ENCODE measurements around the gene OR4E2. TPM values are rescaled to one million over a fixed set of nuclear protein-coding genes. Genes with fewer than 3 reads are reported as not detected.

OR4E2 gene
- total RNA-seq, 4 donors from 2014 or later: not detected

DNA sequence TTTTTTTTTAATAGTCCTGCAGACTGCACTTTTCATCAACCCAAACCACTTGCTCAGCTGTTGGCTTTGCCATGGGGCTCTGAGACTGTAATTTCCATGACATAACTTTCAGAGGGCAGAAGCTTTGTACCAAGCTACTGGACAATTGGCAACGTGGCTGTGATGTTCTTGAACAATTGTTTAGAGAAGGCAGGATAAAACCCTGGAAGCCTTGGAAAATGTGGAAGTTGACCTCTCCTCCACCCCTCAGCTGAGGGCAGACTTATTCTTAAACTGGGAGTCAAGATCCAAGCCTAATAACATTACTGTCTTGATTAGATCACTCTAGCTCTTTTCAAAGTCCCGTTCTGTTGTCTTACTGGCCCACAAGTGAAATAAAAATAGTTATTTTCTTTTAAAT, 17.7 kb downstream of the OR4E2 start:
- TF ChIP-seq, protein P1, sequence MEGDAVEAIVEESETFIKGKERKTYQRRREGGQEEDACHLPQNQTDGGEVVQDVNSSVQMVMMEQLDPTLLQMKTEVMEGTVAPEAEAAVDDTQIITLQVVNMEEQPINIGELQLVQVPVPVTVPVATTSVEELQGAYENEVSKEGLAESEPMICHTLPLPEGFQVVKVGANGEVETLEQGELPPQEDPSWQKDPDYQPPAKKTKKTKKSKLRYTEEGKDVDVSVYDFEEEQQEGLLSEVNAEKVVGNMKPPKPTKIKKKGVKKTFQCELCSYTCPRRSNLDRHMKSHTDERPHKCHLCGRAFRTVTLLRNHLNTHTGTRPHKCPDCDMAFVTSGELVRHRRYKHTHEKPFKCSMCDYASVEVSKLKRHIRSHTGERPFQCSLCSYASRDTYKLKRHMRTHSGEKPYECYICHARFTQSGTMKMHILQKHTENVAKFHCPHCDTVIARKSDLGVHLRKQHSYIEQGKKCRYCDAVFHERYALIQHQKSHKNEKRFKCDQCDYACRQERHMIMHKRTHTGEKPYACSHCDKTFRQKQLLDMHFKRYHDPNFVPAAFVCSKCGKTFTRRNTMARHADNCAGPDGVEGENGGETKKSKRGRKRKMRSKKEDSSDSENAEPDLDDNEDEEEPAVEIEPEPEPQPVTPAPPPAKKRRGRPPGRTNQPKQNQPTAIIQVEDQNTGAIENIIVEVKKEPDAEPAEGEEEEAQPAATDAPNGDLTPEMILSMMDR (IDR thresholded peaks at IDR 0.05): no peak
- Histone ChIP-seq H3K4me1 (no peaks in the 10 kb centered on the region), H3K9me3 (no peaks in the 10 kb centered on the region), H3K27me3 (no peaks in the 10 kb centered on the region), H3K27ac (no peak overlapping the region), H3K4me3 (replicated peaks in 1 of 3) (no peak overlapping the region), H3K36me3 (no peaks in the 10 kb centered on the region)
- WGBS, 2 donors: 33 to 56% methylated on average over 2 of the region's 2 CpGs
- no peak for DNase-seq
- intact Hi-C loops (cut with DNase I): no loop called here

DNA sequence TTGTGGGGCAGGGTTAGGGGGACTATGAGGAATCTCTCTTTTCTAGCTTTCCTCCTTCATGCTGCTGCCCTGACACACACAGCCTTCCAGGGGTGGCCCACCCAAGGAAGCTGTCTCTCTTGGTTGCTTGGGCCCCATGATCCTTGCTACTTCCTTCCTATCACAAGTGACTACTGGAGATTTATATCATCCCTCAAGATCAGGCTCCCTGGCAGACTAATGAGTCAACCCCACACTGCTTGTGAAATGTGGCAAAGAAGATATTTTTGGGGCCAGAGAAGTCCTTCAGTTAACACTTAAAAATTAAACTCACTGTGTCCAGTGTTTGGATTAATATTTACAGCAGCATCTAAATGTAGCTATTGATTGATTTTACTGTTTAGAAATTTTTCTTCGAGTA, 18.5 kb downstream of the OR4E2 start:
- Histone ChIP-seq H3K9me3 (no peaks in the 10 kb centered on the region), H3K4me1 (no peaks in the 10 kb centered on the region), H3K4me3 (replicated peaks in 1 of 3) (no peak overlapping the region), H3K36me3 (no peaks in the 10 kb centered on the region), H3K27me3 (no peaks in the 10 kb centered on the region), H3K27ac (no peak overlapping the region)
- intact Hi-C loops (cut with DNase I): no loop called here
- no peak for TF ChIP-seq POLR2A (IDR thresholded peaks at IDR 0.05)
- TF ChIP-seq, protein P1 (IDR thresholded peaks at IDR 0.05): no peak
- no peak for DNase-seq
- 88 to 94% methylated on average over 1 of the region's 1 CpG for WGBS, 2 donors

DNA sequence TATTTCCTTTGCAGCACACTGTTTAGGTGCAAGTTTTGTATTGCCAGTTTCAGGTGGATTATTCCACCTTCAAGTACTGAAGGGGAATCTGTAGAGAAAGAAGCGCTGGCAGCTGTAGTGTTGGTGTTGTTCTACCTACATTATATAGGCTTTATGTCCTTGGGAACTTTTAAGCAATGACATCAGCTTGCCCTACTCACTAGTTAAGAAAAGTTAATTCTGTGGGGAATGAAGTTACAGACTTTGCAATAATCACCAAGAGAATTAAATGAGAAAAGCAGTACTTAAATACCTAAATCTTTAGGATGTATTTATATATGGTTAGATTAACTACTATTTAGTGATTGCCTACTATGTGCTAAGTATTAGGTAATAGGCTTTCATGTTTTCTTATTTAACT, 20.1 kb downstream of the OR4E2 start, which contains the start of gene OR4E1:
OR4E1 (minus strand) TSS at position 101 of the 400 bp plus-strand sequence. CDS start 2,883 bp downstream, outside the sequence.
- 86 to 87% methylated on average over 1 of the region's 1 CpG for WGBS, 2 donors

DNA sequence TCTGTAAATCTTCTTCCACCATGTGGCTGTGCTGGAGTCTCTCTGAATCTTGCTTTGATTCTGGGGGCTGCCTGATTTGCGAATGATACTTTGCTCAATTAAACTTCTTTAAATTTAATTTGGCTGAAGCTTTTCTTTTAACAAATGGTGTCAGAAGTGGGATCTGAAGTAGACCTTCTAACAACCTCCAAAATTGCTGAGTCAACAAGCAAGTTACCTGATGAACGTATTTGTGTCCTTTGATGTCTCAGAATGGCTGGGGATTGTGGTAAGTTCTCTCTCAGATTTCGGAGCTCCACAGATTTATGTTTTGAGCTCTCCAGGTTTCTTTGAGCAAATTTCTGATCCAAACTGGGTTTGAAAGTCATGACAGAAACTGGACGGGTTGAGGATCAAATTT, 21.9 kb downstream of the OR4E2 start:
- no peaks in the 10 kb centered on the region for H3K4me1 ChIP-seq
- intact Hi-C loops (cut with DNase I): no loop called here

More for the DNA sequence above, 20.1 kb downstream of the OR4E2 start, which contains the start of gene OR4E1:
- Histone ChIP-seq H3K36me3 (no peaks in the 10 kb centered on the region), H3K9me3 (no peaks in the 10 kb centered on the region), H3K4me1 (no peaks in the 10 kb centered on the region), H3K4me3 (replicated peaks in 1 of 3) (no peak within 1 kb of the TSS), H3K27ac (no peak within 1 kb of the TSS), H3K27me3 (no peaks in the 10 kb centered on the region)
- no peak for TF ChIP-seq POLR2A (IDR thresholded peaks at IDR 0.05)
- TF ChIP-seq, protein P1 (IDR thresholded peaks at IDR 0.05): no peak
- DNase-seq: no peak
- intact Hi-C loops (cut with DNase I): no loop called here

DNA sequence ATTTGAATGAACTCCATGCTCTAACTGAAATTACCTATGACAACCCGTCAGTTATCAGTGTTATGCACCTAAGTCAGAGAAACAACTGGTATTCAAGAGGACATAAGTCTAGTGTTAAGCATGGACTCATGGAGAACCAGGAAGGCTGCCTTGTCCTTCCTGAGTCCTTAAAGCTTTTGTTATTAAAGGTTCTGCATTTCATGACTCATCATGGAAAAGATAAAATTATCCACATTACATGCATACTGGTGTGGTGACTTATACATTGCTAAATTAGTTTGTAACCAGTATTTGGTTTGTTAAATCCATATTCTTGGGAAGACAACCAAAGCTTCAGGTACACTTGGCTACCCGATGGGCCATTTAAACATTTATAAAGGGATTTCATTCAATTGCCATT, 26.4 kb downstream of the OR4E2 start:
- no peak overlapping the region for H3K4me3 ChIP-seq (replicated peaks in 1 of 3)
- intact Hi-C loops (cut with DNase I): no loop called here
- WGBS, 2 donors: 89 to 94% methylated on average over 2 of the region's 2 CpGs
- no peaks in the 10 kb centered on the region for H3K36me3 ChIP-seq
- TF ChIP-seq, protein P1 (IDR thresholded peaks at IDR 0.05): no peak
- TF ChIP-seq POLR2A (IDR thresholded peaks at IDR 0.05): no peak
- DNase-seq: no peak
- H3K27ac ChIP-seq: no peak overlapping the region
- no peaks in the 10 kb centered on the region for H3K27me3 ChIP-seq
- H3K9me3 ChIP-seq: no peaks in the 10 kb centered on the region
- H3K4me1 ChIP-seq: no peaks in the 10 kb centered on the region

More for the DNA sequence above, 21.9 kb downstream of the OR4E2 start:
- no peak for DNase-seq
- WGBS, 2 donors: 83 to 88% methylated on average over 4 of the region's 4 CpGs
- H3K36me3 ChIP-seq: no peaks in the 10 kb centered on the region
- no peaks in the 10 kb centered on the region for H3K27me3 ChIP-seq
- H3K9me3 ChIP-seq: no peaks in the 10 kb centered on the region
- TF ChIP-seq, protein P1 (IDR thresholded peaks at IDR 0.05): no peak
- TF ChIP-seq POLR2A (IDR thresholded peaks at IDR 0.05): no peak
- H3K4me3 ChIP-seq (replicated peaks in 1 of 3): no peak overlapping the region
- H3K27ac ChIP-seq: no peak overlapping the region
